Hepatocyte (in vitro differentiated cells): ENCODE results near the gene ABI3BP.

Experiments
- CTCF ChIP-seq: fragments of 200-600 bp; sonication (generic); IDR thresholded peaks from 2 replicates; pipeline ENCODE4 v1.5.1; 2016; ENCODE audit warnings: antibody characterized with exemption, mild to moderate bottlenecking; ENCODE audit not compliant: poor library complexity
- EZH2 ChIP-seq: fragments of 200-600 bp; sonication (generic); IDR thresholded peaks from 2 replicates; pipeline ENCODE4 v1.6.1; 2016; ENCODE audit warnings: antibody characterized with exemption, mild to moderate bottlenecking, borderline replicate concordance
- EZH2phosphoT487 ChIP-seq: fragments of 200-600 bp; sonication (generic); IDR thresholded peaks from one replicate; pipeline ENCODE4 v1.6.1; 2018; ENCODE audit warnings: antibody characterized with exemption, mild to moderate bottlenecking, low read depth, moderate library complexity; ENCODE audit not compliant: unreplicated experiment, severe bottlenecking

- no peak for TF ChIP-seq CTCF
- no peak for TF ChIP-seq EZH2
- no peak for TF ChIP-seq EZH2phosphoT487
These were observed 211.9 kb downstream of the ABI3BP start for GRCh38 chr3:100781301-100781700.
